ENCODE results near the gene CASTOR1.

- TF ChIP-seq POLR2A (IDR thresholded peaks at IDR 0.05) (no peak), CTCF (IDR thresholded peaks at IDR 0.05) (no peak)
Measured at GRCh38 chr22:30332551-30332950, 43.2 kb upstream of the CASTOR1 start.

Data from heart left ventricle (tissue), 13 donors.